Neutrophil (primary cell): ENCODE data around the gene PDPK1.
"Not testable (repeated sequence)": the region's sequence is repeated elsewhere in the genome, so short reads cannot be mapped to it uniquely, and the experiment has no call there.

Experiments
- H3K27ac ChIP-seq: fragments of 200-600 bp; sonication (generic); 2 replicates; pipeline ENCODE4 v1.5.1; 2016; ENCODE audit warnings: mild to moderate bottlenecking, moderate library complexity
- H3K27me3 ChIP-seq: fragments of 200-600 bp; sonication (generic); 2 replicates; pipeline ENCODE4 v1.6.0; 2016; ENCODE audit warnings: mild to moderate bottlenecking
- H3K36me3 ChIP-seq: fragments of 200-600 bp; sonication (generic); 2 replicates; pipeline ENCODE4 v1.5.1; 2017
- H3K4me1 ChIP-seq, 2 experiments: fragments of 200-600 bp in 1 of 2; sonication (generic) in 1 of 2; 1 replicate in 1 of 2; 2 replicates in 1 of 2; pipeline versions ENCODE4 v1.5.1 to v1.6.1; 2013 to 2016; ENCODE audit warnings: low read depth in 1 of 2, low read length in 1 of 2, mild to moderate bottlenecking in 1 of 2, moderate library complexity in 1 of 2; ENCODE audit not compliant: control insufficient read depth in 1 of 2, insufficient read depth in 1 of 2
- H3K4me3 ChIP-seq, 2 experiments: fragments of 200-600 bp in 1 of 2; sonication (generic) in 1 of 2; 1 replicate in 1 of 2; 2 replicates in 1 of 2; pipeline ENCODE4 v1.5.1; 2013 to 2016; ENCODE audit warnings: low read depth in 1 of 2, low read length in 1 of 2, mild to moderate bottlenecking in 1 of 2, moderate library complexity in 1 of 2
- H3K9me3 ChIP-seq: fragments of 200-600 bp; sonication (generic); 2 replicates; pipeline ENCODE4 v1.5.1; 2016
- TF ChIP-seq, protein P1 (sequence below): fragments of 200-600 bp; sonication (generic); IDR thresholded peaks from 2 replicates; pipeline ENCODE4 v1.5.1; 2016; ENCODE audit warnings: antibody characterized with exemption

Gene PDPK1

GRCh38 chr16:2577044-2577443 is 39.2 kb downstream of the PDPK1 start:
- not testable (repeated sequence) for H3K27me3 ChIP-seq, H3K36me3 ChIP-seq, H3K4me1 ChIP-seq, H3K9me3 ChIP-seq, H3K27ac ChIP-seq, H3K4me3 ChIP-seq

DNA sequence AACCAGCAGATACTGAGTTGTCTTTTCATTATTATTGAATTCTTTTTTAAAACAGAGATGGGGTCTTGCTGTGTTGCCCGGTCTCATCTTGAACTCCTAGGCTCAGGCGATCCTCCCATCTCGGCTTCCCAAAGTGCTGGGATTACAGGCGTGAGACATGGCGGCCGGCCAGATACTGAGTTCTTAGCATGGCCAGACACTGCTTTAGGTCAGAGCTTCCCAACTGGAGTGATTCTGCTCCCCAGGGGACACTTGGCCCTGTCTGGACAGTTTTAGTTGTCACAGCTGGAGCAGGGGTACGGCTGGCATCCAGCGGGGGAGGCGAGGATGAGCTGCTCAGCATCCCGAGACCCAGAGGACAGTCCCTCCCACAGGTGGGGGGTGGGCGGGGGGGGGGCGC is 41.1 kb downstream of the PDPK1 start:
- not testable (repeated sequence) for H3K4me3 ChIP-seq, H3K36me3 ChIP-seq, H3K4me1 ChIP-seq, H3K9me3 ChIP-seq, H3K27ac ChIP-seq, H3K27me3 ChIP-seq

GRCh38 chr16:2580143-2580542 is 42.3 kb downstream of the PDPK1 start:
- H3K4me3 ChIP-seq, H3K27me3 ChIP-seq, H3K9me3 ChIP-seq, H3K4me1 ChIP-seq, H3K27ac ChIP-seq: not testable (repeated sequence)
- H3K36me3 ChIP-seq, result peaks cover 12% of the 10 kb centered on the region

DNA sequence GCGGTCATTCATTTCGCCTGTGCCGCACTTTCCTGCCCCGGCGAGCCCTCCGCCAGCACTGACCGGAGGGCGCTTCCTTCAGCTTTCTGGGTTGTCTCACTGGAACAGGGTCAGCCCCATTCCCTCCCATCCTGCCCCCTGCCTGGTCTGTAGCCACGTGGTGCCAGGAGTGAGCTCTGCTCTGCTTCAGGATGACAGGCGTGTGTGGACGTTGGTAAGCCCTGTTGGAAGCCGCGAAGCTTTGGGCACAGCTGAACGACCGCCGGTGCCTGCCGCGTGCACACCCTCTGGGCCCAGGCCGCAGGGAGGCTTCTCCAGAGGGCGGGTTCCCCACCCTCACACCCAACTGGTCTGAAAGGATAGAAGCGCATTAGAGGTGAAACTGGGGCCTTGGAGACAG is 43.0 kb downstream of the PDPK1 start:
- H3K36me3 ChIP-seq, result peaks cover 18% of the 10 kb centered on the region
- H3K4me3 ChIP-seq, H3K27ac ChIP-seq, H3K27me3 ChIP-seq, H3K9me3 ChIP-seq, H3K4me1 ChIP-seq: not testable (repeated sequence)

- peaks cover 54% of the 10 kb centered on the region for H3K36me3 ChIP-seq
- no peak overlapping the region for H3K27ac ChIP-seq
- H3K4me1 ChIP-seq, result no peaks in the 10 kb centered on the region
- no peaks in the 10 kb centered on the region for H3K27me3 ChIP-seq
- TF ChIP-seq, protein P1, sequence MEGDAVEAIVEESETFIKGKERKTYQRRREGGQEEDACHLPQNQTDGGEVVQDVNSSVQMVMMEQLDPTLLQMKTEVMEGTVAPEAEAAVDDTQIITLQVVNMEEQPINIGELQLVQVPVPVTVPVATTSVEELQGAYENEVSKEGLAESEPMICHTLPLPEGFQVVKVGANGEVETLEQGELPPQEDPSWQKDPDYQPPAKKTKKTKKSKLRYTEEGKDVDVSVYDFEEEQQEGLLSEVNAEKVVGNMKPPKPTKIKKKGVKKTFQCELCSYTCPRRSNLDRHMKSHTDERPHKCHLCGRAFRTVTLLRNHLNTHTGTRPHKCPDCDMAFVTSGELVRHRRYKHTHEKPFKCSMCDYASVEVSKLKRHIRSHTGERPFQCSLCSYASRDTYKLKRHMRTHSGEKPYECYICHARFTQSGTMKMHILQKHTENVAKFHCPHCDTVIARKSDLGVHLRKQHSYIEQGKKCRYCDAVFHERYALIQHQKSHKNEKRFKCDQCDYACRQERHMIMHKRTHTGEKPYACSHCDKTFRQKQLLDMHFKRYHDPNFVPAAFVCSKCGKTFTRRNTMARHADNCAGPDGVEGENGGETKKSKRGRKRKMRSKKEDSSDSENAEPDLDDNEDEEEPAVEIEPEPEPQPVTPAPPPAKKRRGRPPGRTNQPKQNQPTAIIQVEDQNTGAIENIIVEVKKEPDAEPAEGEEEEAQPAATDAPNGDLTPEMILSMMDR, result no peak
- H3K9me3 ChIP-seq, result no peaks in the 10 kb centered on the region
- no peak overlapping the region for H3K4me3 ChIP-seq
Measured at GRCh38 chr16:2584729-2585650, 47.2 kb downstream of the PDPK1 start.

DNA sequence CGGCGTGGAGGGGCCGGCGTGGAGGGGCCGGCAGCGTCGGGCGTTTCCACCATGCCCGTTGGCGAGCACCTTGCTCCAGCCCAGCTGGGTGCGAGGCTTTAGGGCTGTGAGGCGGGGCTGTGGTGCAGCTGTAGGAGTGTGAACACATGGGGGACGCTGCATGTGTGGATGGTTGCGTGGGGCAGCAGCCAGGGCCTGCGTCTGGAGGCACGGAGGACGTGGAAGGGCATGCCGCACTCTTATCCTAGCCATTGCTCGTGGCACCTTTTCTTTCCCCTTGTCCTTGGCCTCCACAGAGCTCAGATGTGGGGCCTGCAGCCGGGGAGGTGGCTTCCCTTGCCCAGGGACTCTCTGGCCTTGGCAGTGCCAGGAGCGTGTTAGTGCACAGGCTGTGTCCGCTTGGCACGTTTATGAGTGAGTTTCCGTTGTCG is 47.8 kb downstream of the PDPK1 start:
- Histone ChIP-seq H3K4me3 (no peak overlapping the region), H3K36me3 (peaks cover 60% of the 10 kb centered on the region), H3K27me3 (no peaks in the 10 kb centered on the region), H3K4me1 (no peaks in the 10 kb centered on the region), H3K9me3 (no peaks in the 10 kb centered on the region), H3K27ac (no peak overlapping the region)
- TF ChIP-seq, protein P1, result no peak

DNA sequence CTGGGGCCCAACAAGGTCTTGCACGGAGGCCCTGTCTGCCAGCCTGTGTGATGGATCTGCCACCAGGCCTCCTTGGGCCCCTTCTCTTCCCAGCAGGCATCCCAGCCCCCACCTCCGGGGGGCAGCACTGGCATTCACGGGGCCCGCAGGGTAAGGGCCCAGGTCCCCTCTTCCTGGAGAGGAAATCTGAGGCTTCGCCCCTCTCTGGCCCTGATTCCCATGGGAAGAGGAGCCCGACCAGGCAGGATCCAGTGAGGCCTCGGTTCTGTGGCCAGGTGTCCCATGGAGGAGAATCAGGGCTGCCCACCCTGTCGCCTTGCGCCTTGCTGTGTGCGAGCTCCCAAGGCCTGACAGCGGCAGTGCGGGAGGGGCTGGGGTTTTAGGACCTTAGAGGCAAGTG is 48.4 kb downstream of the PDPK1 start:
- Histone ChIP-seq H3K4me1 (no peaks in the 10 kb centered on the region), H3K36me3 (peaks cover 66% of the 10 kb centered on the region), H3K9me3 (no peaks in the 10 kb centered on the region), H3K27ac (no peak overlapping the region), H3K27me3 (no peaks in the 10 kb centered on the region), H3K4me3 (no peak overlapping the region)
- TF ChIP-seq, protein P1, result no peak
